NOMO-1 treated with DMSO at 0.1 percent for 48 hours (cell line): Measurements from ENCODE around the gene POLA1.
A peak's percentile ranks its signal among the peaks of the same experiment; 100 is the strongest.
"Not testable (repeated sequence)": the region's sequence is repeated elsewhere in the genome, so short reads cannot be mapped to it uniquely, and the experiment has no call there.

Experiments used
- DNase-seq: peaks from one replicate; lab custom pipeline; 2025; ENCODE audit not compliant: unreplicated experiment; lab: John Stamatoyannopoulos, UW

POLA1 gene

GRCh38 chrX:24789047-24789446, 95.3 kb downstream of the POLA1 start:
- no peak for DNase-seq

DNA sequence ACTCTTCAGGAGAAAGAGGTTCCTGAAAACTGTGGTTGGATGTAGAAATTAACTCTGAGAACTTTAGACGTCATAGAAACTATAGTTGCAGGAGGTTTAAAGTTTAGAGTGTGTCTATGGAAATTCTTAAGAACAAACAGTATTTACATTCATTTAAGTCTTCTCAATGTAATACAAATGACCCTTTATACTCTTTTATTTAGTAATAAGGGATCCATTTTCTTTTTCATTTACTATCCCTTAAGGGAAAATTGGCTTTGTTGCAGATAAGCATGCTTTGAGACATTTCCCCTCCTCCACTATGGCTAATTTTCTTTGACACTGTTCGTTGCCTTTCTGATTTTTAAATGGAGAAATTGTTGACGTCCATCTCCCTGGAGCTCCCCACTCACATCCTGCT, 96.4 kb downstream of the POLA1 start:
- DNase-seq: no peak

- no peak for DNase-seq
Measured at GRCh38 chrX:24796204-24796603, 102.5 kb downstream of the POLA1 start.

DNA sequence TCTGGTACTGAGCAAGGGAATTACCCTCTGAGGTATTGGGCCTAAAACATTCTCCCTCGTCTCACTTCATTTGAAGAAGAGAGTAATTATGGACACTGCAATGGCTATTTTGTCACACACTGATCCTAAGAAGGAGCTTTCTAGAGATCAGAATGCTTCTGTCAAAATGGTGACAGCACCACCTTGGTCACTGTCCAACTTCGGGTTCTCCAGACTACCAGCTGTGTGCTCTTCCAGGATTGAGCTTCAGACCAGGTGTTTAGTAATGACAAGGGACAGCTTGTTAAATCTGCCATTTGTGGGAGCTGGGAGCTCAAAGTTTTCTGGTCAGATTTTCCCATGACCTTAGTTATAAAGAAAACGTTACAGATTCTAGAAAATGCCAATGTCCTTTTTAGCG, 105.4 kb downstream of the POLA1 start:
- no peak for DNase-seq

- no peak for DNase-seq
Measured at GRCh38 chrX:24799565-24799964, 105.8 kb downstream of the POLA1 start.

GRCh38 chrX:24805201-24805600, 111.5 kb downstream of the POLA1 start:
- no peak for DNase-seq

GRCh38 chrX:24819807-24820206, 126.1 kb downstream of the POLA1 start:
- not testable (repeated sequence) for DNase-seq

DNA sequence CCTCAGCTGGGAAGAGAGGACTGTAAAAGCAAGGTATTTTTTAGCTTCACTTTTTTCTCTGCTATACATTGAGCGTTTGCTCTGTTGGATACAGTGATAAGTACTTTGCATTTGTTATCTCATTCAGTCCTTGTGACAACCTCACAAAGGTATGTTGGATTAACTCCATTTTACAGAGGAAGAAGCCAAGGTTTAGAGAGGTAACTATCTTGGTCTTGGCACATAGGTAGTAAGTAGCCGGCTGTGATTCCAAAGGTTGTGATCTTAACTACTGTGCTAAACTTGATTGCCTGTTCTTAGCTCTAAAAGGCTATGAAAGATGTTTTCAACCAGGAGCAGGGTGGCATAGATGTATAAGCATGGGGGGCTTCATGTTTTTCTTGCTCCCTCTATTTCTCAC, 134.4 kb downstream of the POLA1 start:
- DNase-seq: no peak

- no peak for DNase-seq
Measured at GRCh38 chrX:24828600-24828999, 134.9 kb downstream of the POLA1 start.

GRCh38 chrX:24833695-24834094, 140.0 kb downstream of the POLA1 start:
- no peak for DNase-seq

DNA sequence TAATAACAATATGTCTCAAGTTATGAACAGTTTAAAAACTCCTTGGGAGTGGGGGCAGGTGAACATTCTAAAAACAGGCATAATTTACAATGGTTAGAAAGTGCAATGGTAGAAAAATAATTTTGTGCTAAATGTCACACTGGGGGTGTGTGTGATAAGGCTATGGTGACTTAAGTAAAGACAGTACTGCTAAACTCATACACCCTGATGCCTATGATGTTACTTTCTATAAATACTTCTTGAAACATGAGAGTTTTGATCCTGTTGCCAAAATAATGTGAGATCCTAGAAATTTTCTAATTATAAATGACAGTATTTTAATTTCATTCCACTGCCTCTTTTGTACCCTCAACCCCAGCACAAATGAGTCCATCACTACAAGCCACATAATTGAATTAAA, 144.2 kb downstream of the POLA1 start:
- no peak for DNase-seq

GRCh38 chrX:24838629-24839028, 144.9 kb downstream of the POLA1 start:
- DNase-seq: peak; percentile 2

- DNase-seq: no peak
Measured at GRCh38 chrX:24839331-24839730, 145.6 kb downstream of the POLA1 start.

DNA sequence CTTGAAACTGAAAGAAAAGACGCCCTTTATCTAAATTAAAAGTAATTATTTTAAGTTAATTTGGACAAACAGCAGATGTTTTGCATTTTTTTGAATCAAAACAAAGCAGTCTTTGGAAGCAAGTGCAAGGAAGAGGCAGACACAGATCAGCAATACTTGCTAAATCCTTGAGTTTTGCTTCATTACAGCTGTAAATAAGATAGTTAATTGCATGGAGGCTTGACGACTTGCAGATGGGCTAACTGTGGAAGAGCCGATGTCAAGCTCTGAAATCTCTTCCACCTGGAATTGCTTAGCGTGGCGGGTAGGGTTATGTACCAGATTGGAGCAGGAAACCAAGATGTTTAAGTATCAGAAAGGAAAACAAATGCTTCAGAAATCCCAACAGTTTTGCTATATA, 148.8 kb downstream of the POLA1 start:
- DNase-seq: no peak

DNA sequence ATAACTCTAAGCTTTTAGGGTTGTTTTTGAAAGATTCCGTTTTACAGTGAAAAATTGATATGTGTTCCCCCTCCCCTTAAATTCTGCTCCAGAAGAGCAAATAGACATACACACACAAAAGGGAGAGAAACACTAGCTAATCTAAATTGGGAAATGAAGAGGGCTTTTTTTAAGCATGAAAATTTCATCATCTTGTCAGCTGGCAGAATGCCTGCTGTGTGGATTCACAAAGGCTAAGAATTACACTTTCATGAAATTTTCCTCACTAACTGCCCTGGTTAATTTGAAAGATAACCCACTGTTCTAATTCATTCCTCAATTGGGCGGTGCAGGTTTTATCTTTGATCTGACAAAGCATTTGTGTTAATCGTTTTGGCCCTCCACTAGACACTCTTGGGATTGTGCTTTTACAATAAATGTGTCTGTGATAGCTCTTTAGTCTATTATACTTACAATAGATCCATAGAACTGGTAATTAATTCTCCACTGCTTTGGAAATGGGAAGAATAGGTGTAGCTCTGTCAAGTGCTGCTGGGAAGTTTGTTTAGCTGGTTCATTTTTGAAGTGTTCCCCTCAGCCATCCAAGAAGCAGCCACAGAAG, 152.9 kb downstream of the POLA1 start:
- no peak for DNase-seq

DNA sequence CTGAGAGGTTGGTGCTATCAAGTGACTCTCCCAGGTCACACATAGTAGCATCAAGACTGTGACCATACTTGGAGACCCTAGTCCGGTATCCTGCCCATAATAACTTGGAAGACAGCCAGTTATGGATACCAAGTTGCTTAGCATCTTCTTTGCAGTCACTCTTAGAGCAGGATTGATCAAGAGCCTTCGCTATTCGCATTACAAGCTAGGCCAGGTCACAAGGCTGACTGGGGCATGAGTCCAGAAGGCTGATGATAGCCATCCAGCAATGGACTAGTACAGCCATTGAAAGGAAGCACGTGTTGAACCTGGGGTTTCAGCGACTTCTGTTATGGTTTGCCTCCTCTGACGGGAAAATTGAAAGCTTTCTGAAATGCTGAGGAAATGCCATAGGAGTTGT, 157.6 kb downstream of the POLA1 start:
- DNase-seq: no peak

- no peak for DNase-seq
Measured at GRCh38 chrX:24851780-24852179, 158.1 kb downstream of the POLA1 start.

DNA sequence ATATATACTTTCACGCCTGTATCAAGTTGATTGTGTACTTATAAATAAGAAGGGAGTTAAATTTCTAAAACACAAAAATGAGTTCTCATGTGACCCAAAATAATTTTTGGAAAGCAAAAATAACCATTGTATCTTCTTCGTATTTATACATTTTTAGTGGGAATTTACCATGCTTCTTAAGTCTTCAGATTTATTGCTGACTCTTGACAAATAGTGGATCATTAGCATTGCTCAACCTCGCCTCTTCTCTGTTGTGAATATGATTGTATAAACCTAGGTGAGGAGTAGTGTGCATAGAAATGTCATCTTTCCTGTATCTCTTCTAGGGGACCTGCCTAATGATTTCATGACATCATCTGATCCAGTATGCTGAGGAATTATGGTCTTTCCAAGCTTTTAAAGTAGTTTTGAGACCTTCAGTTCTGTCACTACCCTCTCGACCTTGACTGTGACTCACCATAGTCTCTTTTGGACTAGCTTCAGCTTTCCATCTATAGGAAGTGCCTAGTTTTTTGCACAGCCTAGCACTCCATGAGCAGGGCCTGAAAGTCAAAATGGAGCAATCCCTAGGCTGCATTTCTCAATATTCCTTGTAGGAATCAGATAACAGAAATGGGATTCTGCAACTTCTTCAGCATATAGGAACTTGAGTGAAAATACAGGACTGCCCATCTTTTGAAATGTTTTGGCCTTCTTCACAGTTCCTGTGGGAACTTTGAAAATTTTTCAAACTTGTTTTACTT, 164.5 kb downstream of the POLA1 start:
- DNase-seq: no peak

- no peak for DNase-seq
Measured at GRCh38 chrX:24859211-24859841, 165.6 kb downstream of the POLA1 start.

DNA sequence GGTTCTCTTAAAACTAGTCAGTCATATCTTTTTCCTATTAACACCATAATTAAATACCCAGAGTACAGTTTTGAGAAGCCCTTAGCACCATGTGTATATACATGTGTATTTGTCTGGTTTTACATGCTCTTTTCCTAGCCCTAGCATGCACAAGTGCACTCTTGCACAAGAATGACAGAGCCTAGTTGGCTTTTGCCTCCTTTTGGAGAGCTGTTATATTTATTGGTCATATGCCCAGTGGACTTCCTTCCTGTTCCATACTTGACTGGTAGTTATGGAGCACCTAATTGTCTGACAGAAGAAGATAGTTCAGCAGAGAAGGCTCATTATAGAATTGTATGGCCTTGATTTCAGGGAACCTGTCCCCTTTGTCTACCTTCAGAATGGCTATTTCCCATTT, 166.4 kb downstream of the POLA1 start:
- no peak for DNase-seq

DNA sequence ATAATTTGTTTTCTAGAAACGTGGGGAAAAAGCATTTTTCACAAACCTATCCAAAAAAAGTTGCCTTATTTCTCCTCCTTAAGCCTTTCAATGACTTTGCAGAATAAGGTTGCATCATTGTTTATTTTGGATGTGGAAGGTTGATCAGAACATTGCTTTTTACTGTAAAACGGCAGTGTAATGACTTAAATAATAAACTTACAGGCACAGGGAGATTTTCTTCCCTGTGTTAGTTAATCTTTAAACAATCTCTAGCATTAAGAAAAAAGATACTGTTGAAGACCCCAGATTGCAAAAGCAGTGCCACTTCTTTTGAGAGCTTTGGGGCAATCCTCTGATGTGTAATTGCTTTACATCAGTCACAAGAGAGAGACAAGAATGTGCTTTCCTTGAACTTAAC, 168.6 kb downstream of the POLA1 start:
- no peak for DNase-seq

DNA sequence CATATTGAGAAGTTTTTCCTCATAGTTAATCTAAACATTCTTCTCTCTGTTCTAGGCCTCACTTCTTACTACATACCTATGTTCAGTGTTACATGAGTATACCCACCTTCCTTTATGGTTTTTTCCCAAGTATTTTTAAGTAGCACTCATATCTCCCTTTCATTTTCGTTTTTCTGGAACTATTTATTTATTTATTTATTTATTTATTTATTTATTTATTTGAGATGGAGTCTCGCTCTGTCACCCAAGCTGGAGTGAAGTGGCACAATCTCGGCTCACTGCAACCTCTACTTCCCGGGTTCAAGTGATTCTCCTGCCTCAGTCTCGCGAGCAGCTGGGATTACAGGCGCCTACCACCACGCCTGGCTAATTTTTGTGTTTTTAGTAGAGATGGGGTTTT, 170.1 kb downstream of the POLA1 start:
- DNase-seq: not testable (repeated sequence)
